Measurements from ENCODE around the gene NPR3. TPM values are rescaled to one million over a fixed set of nuclear protein-coding genes. Genes with fewer than 3 reads are reported as not detected.

The NPR3 gene
- total RNA-seq, 1 experiment from 2014 or later, result not detected

GRCh38 chr5:32834251-32834650 lies 123.1 kb downstream of the NPR3 start:
- H4K5ac ChIP-seq (ENCODE audit: insufficient read length, low read depth, low read length), result no peak overlapping the region
- H3T11ph ChIP-seq (ENCODE audit: low read length), result no peak overlapping the region
- no peak overlapping the region for H4K91ac ChIP-seq (ENCODE audit: insufficient read length, low read depth, low read length)
- H3K27me3 ChIP-seq (ENCODE audit: insufficient read depth, low read length), result no peaks in the 10 kb centered on the region
- H4K20me1 ChIP-seq (ENCODE audit: control insufficient read depth, insufficient read depth, insufficient read length), result no peaks in the 10 kb centered on the region
- no peak for DNase-seq
- H2BK12ac ChIP-seq (ENCODE audit: insufficient read length, low read depth, low read length), result no peak overlapping the region
- no peak overlapping the region for H2BK20ac ChIP-seq (ENCODE audit: low read depth, low read length, poor library complexity, severe bottlenecking)
- H3K4ac ChIP-seq (ENCODE audit: low read depth, low read length), result no peak overlapping the region
- WGBS (ENCODE audit: extremely low coverage, insufficient read length, low lambda C conversion rate), result no CpG with 5 or more reads among the region's 3 CpGs
- H3K9me3 ChIP-seq (ENCODE audit: control insufficient read depth, low read depth, low read length), result no peaks in the 10 kb centered on the region
- no peak overlapping the region for H3K4me2 ChIP-seq (ENCODE audit: insufficient read depth, insufficient read length, low read length)
- H3K79me2 ChIP-seq (ENCODE audit: insufficient read depth, low read length), result no peaks in the 10 kb centered on the region
- Mint-ChIP-seq H3K27me3 (ENCODE audit: low read depth) (no peaks in the 10 kb centered on the region; the same call in 1 of the 2 replicates), H3K4me3 (no peak overlapping the region), H3K4me1 (no peaks in the 10 kb centered on the region), H3K27ac (no peak overlapping the region), H3K36me3 (ENCODE audit: insufficient read depth in 1 of 3, low read depth in 3 of 3) (no peaks in the 10 kb centered on the region), H3K9me3 (no peaks in the 10 kb centered on the region; a peak in 1 of 5 replicates)
- H2AFZ ChIP-seq (ENCODE audit: low read length), result no peak overlapping the region
- no peak overlapping the region for H3K23ac ChIP-seq (ENCODE audit: insufficient read length, low read depth, low read length)
- H2BK5ac ChIP-seq (ENCODE audit: insufficient read length, low read length), result no peak overlapping the region
- H3K14ac ChIP-seq (ENCODE audit: insufficient read depth, low read length), result no peak overlapping the region
- H3K79me1 ChIP-seq (ENCODE audit: insufficient read depth, low read depth, low read length, poor library complexity, severe bottlenecking), result no peaks in the 10 kb centered on the region
- H3K27ac ChIP-seq (ENCODE audit: insufficient read length, low read depth, low read length), result no peak overlapping the region
- no peak overlapping the region for H2BK120ac ChIP-seq (ENCODE audit: low read depth, low read length, poor library complexity, severe bottlenecking)
- H2BK15ac ChIP-seq (ENCODE audit: low read depth, low read length), result no peak overlapping the region
- no peak overlapping the region for H3K9ac ChIP-seq (ENCODE audit: extremely low read depth, insufficient read length, low read length)
- H3K4me1 ChIP-seq (ENCODE audit: insufficient read depth, low read length), result no peaks in the 10 kb centered on the region
- no peak overlapping the region for H3K56ac ChIP-seq (ENCODE audit: insufficient read length, low read depth, low read length)
- TF ChIP-seq, protein P1, sequence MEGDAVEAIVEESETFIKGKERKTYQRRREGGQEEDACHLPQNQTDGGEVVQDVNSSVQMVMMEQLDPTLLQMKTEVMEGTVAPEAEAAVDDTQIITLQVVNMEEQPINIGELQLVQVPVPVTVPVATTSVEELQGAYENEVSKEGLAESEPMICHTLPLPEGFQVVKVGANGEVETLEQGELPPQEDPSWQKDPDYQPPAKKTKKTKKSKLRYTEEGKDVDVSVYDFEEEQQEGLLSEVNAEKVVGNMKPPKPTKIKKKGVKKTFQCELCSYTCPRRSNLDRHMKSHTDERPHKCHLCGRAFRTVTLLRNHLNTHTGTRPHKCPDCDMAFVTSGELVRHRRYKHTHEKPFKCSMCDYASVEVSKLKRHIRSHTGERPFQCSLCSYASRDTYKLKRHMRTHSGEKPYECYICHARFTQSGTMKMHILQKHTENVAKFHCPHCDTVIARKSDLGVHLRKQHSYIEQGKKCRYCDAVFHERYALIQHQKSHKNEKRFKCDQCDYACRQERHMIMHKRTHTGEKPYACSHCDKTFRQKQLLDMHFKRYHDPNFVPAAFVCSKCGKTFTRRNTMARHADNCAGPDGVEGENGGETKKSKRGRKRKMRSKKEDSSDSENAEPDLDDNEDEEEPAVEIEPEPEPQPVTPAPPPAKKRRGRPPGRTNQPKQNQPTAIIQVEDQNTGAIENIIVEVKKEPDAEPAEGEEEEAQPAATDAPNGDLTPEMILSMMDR (conservative IDR thresholded peaks at IDR 0.05), result no peak
- no peak overlapping the region for H3K18ac ChIP-seq (ENCODE audit: insufficient read length, low read depth, low read length)
- no peak overlapping the region for H2AK5ac ChIP-seq (ENCODE audit: insufficient read length, low read length)
- H3K23me2 ChIP-seq (ENCODE audit: insufficient read length, low read depth, low read length, poor library complexity, severe bottlenecking), result no peaks in the 10 kb centered on the region
- no peak overlapping the region for H4K8ac ChIP-seq (replicated peaks; ENCODE audit: insufficient read length, low read depth, low read length)

All from H9 (cell line).